Stimulated activated effector memory CD8-positive, alpha-beta T cell treated with anti-CD3 and anti-CD28 coated beads, Interleukin-12 subunit alpha, Interleukin-12 subunit beta, amount 100 ng/mL, for 72 hours (primary cell): Measurements from ENCODE around the gene SLC16A11.
A peak's percentile ranks its signal among the peaks of the same experiment; 100 is the strongest.

Experiments used
- ATAC-seq: fragments of 150-1000 bp; cut with Tn5 transposase; 2 replicates; pipeline ENCODE4 v1.10.0; 2021
- DNase-seq, 2 donors: peaks; one replicate each; pipeline ENCODE4 v3.0.0; 2021 to 2022; ENCODE audit warnings: low spot score in 2 of 2
- H3K27ac Mint-ChIP-seq: one replicate; pipeline ENCODE4 v1.8.0; 2022; ENCODE audit warnings: mild to moderate bottlenecking, mixed read lengths
- H3K36me3 Mint-ChIP-seq: one replicate; pipeline ENCODE4 v1.8.0; 2022; ENCODE audit warnings: mild to moderate bottlenecking, mixed read lengths
- H3K4me1 Mint-ChIP-seq: one replicate; pipeline ENCODE4 v1.8.0; 2022; ENCODE audit warnings: mixed read lengths
- H3K4me3 Mint-ChIP-seq: one replicate; pipeline ENCODE4 v1.8.0; 2022; ENCODE audit warnings: mild to moderate bottlenecking, mixed read lengths
- H3K9me3 Mint-ChIP-seq: one replicate; pipeline ENCODE4 v1.8.0; 2022; ENCODE audit warnings: mixed read lengths

The SLC16A11 gene

GRCh38 chr17:7011415-7011814 is 32.5 kb downstream of the SLC16A11 start:
- no peak for DNase-seq
- peaks cover 44% of the 10 kb centered on the region for H3K4me1 Mint-ChIP-seq
- no peak for ATAC-seq
- H3K9me3 Mint-ChIP-seq: no peaks in the 10 kb centered on the region
- H3K4me3 Mint-ChIP-seq: peak overlapping the region; percentile 97
- H3K36me3 Mint-ChIP-seq: peaks cover 74% of the 10 kb centered on the region
- peak overlapping the region; percentile 99 for H3K27ac Mint-ChIP-seq

- ATAC-seq (no peak), DNase-seq (no peak)
- Mint-ChIP-seq H3K27ac (peak overlapping the region; percentile 56), H3K9me3 (no peaks in the 10 kb centered on the region), H3K4me1 (peaks cover 40% of the 10 kb centered on the region), H3K36me3 (peaks cover 68% of the 10 kb centered on the region), H3K4me3 (peak overlapping the region; percentile 97)
Measured at GRCh38 chr17:7010523-7010922, 33.4 kb downstream of the SLC16A11 start.

GRCh38 chr17:7007143-7007542 is 36.7 kb downstream of the SLC16A11 start:
- peaks cover 40% of the 10 kb centered on the region for H3K4me1 Mint-ChIP-seq
- DNase-seq (no peak), ATAC-seq (no peak)
- no peaks in the 10 kb centered on the region for H3K9me3 Mint-ChIP-seq
- peak overlapping the region; percentile 63 for H3K27ac Mint-ChIP-seq
- H3K4me3 Mint-ChIP-seq: no peak overlapping the region
- peaks cover 62% of the 10 kb centered on the region for H3K36me3 Mint-ChIP-seq

- ATAC-seq (no peak), DNase-seq (no peak)
- no peak overlapping the region for H3K27ac Mint-ChIP-seq
- peaks cover 46% of the 10 kb centered on the region for H3K4me1 Mint-ChIP-seq
- H3K36me3 Mint-ChIP-seq: peaks cover 72% of the 10 kb centered on the region
- H3K4me3 Mint-ChIP-seq: no peak overlapping the region
- H3K9me3 Mint-ChIP-seq: no peaks in the 10 kb centered on the region
Measured at GRCh38 chr17:7005716-7006115, 38.2 kb downstream of the SLC16A11 start.

- Mint-ChIP-seq H3K36me3 (peaks cover 80% of the 10 kb centered on the region), H3K27ac (no peak overlapping the region), H3K9me3 (no peaks in the 10 kb centered on the region), H3K4me1 (peaks cover 38% of the 10 kb centered on the region), H3K4me3 (no peak overlapping the region)
- peak; percentile 38 to 71 for DNase-seq
- peak; percentile 97 for ATAC-seq
Measured at GRCh38 chr17:7004398-7005253, 39.3 kb downstream of the SLC16A11 start.

GRCh38 chr17:7003745-7004144 is 40.1 kb downstream of the SLC16A11 start:
- DNase-seq (no peak), ATAC-seq (no peak)
- peaks cover 37% of the 10 kb centered on the region for H3K4me1 Mint-ChIP-seq
- H3K36me3 Mint-ChIP-seq: peaks cover 81% of the 10 kb centered on the region
- H3K9me3 Mint-ChIP-seq: no peaks in the 10 kb centered on the region
- no peak overlapping the region for H3K4me3 Mint-ChIP-seq
- H3K27ac Mint-ChIP-seq: no peak overlapping the region

GRCh38 chr17:7002288-7003047 is 41.4 kb downstream of the SLC16A11 start:
- peak overlapping the region; percentile 60 for H3K27ac Mint-ChIP-seq
- DNase-seq (no peak), ATAC-seq (no peak)
- H3K4me1 Mint-ChIP-seq: peaks cover 36% of the 10 kb centered on the region
- H3K36me3 Mint-ChIP-seq: peaks cover 87% of the 10 kb centered on the region
- H3K9me3 Mint-ChIP-seq: no peaks in the 10 kb centered on the region
- H3K4me3 Mint-ChIP-seq: no peak overlapping the region

- H3K9me3 Mint-ChIP-seq: no peaks in the 10 kb centered on the region
- DNase-seq (peak in 1 of 2 donors; percentile 41), ATAC-seq (no peak)
- peak overlapping the region; percentile 60 for H3K27ac Mint-ChIP-seq
- H3K36me3 Mint-ChIP-seq: peaks cover 87% of the 10 kb centered on the region
- H3K4me1 Mint-ChIP-seq: peaks cover 32% of the 10 kb centered on the region
- H3K4me3 Mint-ChIP-seq: no peak overlapping the region
Measured at GRCh38 chr17:7001318-7001961, 42.5 kb downstream of the SLC16A11 start.

- Mint-ChIP-seq H3K27ac (peak overlapping the region; percentile 62), H3K4me3 (no peak overlapping the region), H3K9me3 (no peaks in the 10 kb centered on the region), H3K36me3 (peaks cover 87% of the 10 kb centered on the region), H3K4me1 (peaks cover 26% of the 10 kb centered on the region)
- DNase-seq: no peak
- no peak for ATAC-seq
Measured at GRCh38 chr17:6998855-6999508, 44.9 kb downstream of the SLC16A11 start.

- Mint-ChIP-seq H3K4me3 (no peak overlapping the region), H3K36me3 (peaks cover 73% of the 10 kb centered on the region), H3K27ac (peak overlapping the region; percentile 7), H3K9me3 (no peaks in the 10 kb centered on the region), H3K4me1 (peaks cover 24% of the 10 kb centered on the region)
- ATAC-seq: no peak
- DNase-seq: no peak
Measured at GRCh38 chr17:6997171-6997570, 46.7 kb downstream of the SLC16A11 start.

- H3K9me3 Mint-ChIP-seq: no peaks in the 10 kb centered on the region
- peak overlapping the region; percentile 7 for H3K27ac Mint-ChIP-seq
- peaks cover 66% of the 10 kb centered on the region for H3K36me3 Mint-ChIP-seq
- peaks cover 17% of the 10 kb centered on the region for H3K4me1 Mint-ChIP-seq
- ATAC-seq (no peak), DNase-seq (no peak)
- no peak overlapping the region for H3K4me3 Mint-ChIP-seq
Measured at GRCh38 chr17:6996256-6997011, 47.5 kb downstream of the SLC16A11 start.

GRCh38 chr17:6995500-6996255 is 48.2 kb downstream of the SLC16A11 start, which contains the start of gene ALOX12:
ALOX12 (plus strand) TSS chr17:6996049; CDS start chr17:6996118, 69 bp downstream.
- no peak for ATAC-seq
- DNase-seq: no peak
- Mint-ChIP-seq H3K9me3 (no peaks in the 10 kb centered on the region), H3K4me1 (peaks cover 12% of the 10 kb centered on the region), H3K36me3 (peaks cover 58% of the 10 kb centered on the region), H3K4me3 (no peak within 1 kb of the TSS), H3K27ac (peak within 1 kb of the TSS; percentile 7)

- H3K36me3 Mint-ChIP-seq: peaks cover 49% of the 10 kb centered on the region
- no peak overlapping the region for H3K27ac Mint-ChIP-seq
- H3K9me3 Mint-ChIP-seq: no peaks in the 10 kb centered on the region
- no peak overlapping the region for H3K4me3 Mint-ChIP-seq
- peaks cover 12% of the 10 kb centered on the region for H3K4me1 Mint-ChIP-seq
- DNase-seq (no peak), ATAC-seq (no peak)
Measured at GRCh38 chr17:6994666-6995256, 49.1 kb downstream of the SLC16A11 start.
